Fibroblast of skin of abdomen (primary cell): ENCODE measurements around the gene GLI2.
A peak's percentile ranks its signal among the peaks of the same experiment; 100 is the strongest.

Source experiments
- DNase-seq: peaks from one replicate; pipeline ENCODE4 v3.0.0-alpha.2; 2013

Gene GLI2

GRCh38 chr2:120771781-120772208, 36.1 kb downstream of the GLI2 start:
- DNase-seq, result no peak

- DNase-seq, result no peak
Observed at GRCh38 chr2:120772261-120772660, 36.6 kb downstream of the GLI2 start.

GRCh38 chr2:120773186-120773800, 37.6 kb downstream of the GLI2 start:
- no peak for DNase-seq

- no peak for DNase-seq
Observed at GRCh38 chr2:120774557-120775160, 39.0 kb downstream of the GLI2 start.

- DNase-seq, result no peak
Observed at GRCh38 chr2:120775194-120775593, 39.5 kb downstream of the GLI2 start.

- no peak for DNase-seq
Observed at GRCh38 chr2:120775801-120776589, 40.3 kb downstream of the GLI2 start.

- DNase-seq, result no peak
Observed at GRCh38 chr2:120776649-120777048, 41.0 kb downstream of the GLI2 start.

- no peak for DNase-seq
Observed at GRCh38 chr2:120777170-120777751, 41.6 kb downstream of the GLI2 start.

GRCh38 chr2:120777787-120778186, 42.1 kb downstream of the GLI2 start:
- no peak for DNase-seq

- no peak for DNase-seq
Observed at GRCh38 chr2:120778244-120778643, 42.6 kb downstream of the GLI2 start.

GRCh38 chr2:120779781-120780283, 44.2 kb downstream of the GLI2 start:
- peak; percentile 89 for DNase-seq

- no peak for DNase-seq
Observed at GRCh38 chr2:120780402-120780801, 44.7 kb downstream of the GLI2 start.

- peak; percentile 55 for DNase-seq
Observed at GRCh38 chr2:120783371-120783791, 47.7 kb downstream of the GLI2 start.

- DNase-seq, result no peak
Observed at GRCh38 chr2:120783969-120784372, 48.3 kb downstream of the GLI2 start.
